DND-41 (cell line): ENCODE data around the gene INPP5A.

ENCODE experiments used
- ATAC-seq: fragments of 200-7000 bp; cut with Tn5 transposase; 3 replicates; pipeline ENCODE4 v1.9.1; 2021; ENCODE audit warnings: low read depth; ENCODE audit not compliant: insufficient read depth
- DNase-seq: peaks from one replicate; pipeline ENCODE4 v3.0.0-alpha.2; 2020
- H2AFZ ChIP-seq: 2 replicates; pipeline ENCODE4 v1.6.0; 2012; ENCODE audit warnings: low read depth, low read length
- H3K27ac ChIP-seq: 2 replicates; pipeline ENCODE4 v1.5.1; 2012; ENCODE audit warnings: low read length, inconsistent platforms
- H3K27me3 ChIP-seq: fragments of 200-600 bp; sonication (generic); 2 replicates; pipeline ENCODE4 v1.6.0; 2012; ENCODE audit warnings: low read length, mild to moderate bottlenecking, inconsistent platforms; ENCODE audit not compliant: insufficient read depth, poor library complexity
- H3K36me3 ChIP-seq: 2 replicates; pipeline ENCODE4 v1.5.1; 2012; ENCODE audit warnings: low read length, inconsistent platforms; ENCODE audit not compliant: insufficient read depth
- H3K4me1 ChIP-seq: 2 replicates; pipeline ENCODE4 v1.5.1; 2012; ENCODE audit warnings: mild to moderate bottlenecking, low read length; ENCODE audit not compliant: insufficient read depth
- H3K4me2 ChIP-seq: 2 replicates; pipeline ENCODE4 v1.6.0; 2012; ENCODE audit warnings: mild to moderate bottlenecking, moderate library complexity, low read length, inconsistent platforms; ENCODE audit not compliant: insufficient read depth
- H3K4me3 ChIP-seq, 2 experiments: fragments of 200-600 bp in 1 of 2; shearing (Covaris generic) in 1 of 2; 2 replicates each; pipeline ENCODE4 v1.5.1; 2012 to 2016; ENCODE audit warnings: inconsistent platforms in 2 of 2, low read length in 2 of 2, mild to moderate bottlenecking in 2 of 2, low read depth in 1 of 2, moderate library complexity in 1 of 2
- H3K79me2 ChIP-seq: 2 replicates; pipeline ENCODE4 v1.6.0; 2012; ENCODE audit warnings: low read length, inconsistent platforms; ENCODE audit not compliant: insufficient read depth
- H3K9ac ChIP-seq: 2 replicates; pipeline ENCODE4 v1.6.0; 2012; ENCODE audit warnings: low read depth, mild to moderate bottlenecking, inconsistent platforms, low read length, moderate library complexity
- H3K9me3 ChIP-seq: 2 replicates; pipeline ENCODE4 v1.5.1; 2012; ENCODE audit warnings: low read length, moderate library complexity, mild to moderate bottlenecking, inconsistent platforms; ENCODE audit not compliant: insufficient read depth, severe bottlenecking
- H4K20me1 ChIP-seq: 2 replicates; pipeline ENCODE4 v1.6.0; 2012; ENCODE audit warnings: low read length; ENCODE audit not compliant: insufficient read depth
- CTCF ChIP-seq: IDR thresholded peaks from 2 replicates; pipeline ENCODE4 v1.5.1; 2012; ENCODE audit warnings: borderline replicate concordance, low read length, moderate library complexity, mild to moderate bottlenecking; ENCODE audit not compliant: poor library complexity, severe bottlenecking; ENCODE audit errors: extremely low read depth
- EZH2 ChIP-seq: IDR thresholded peaks from 3 replicates; pipeline ENCODE4 v1.6.1; 2012; ENCODE audit warnings: borderline replicate concordance, low read depth, mild to moderate bottlenecking, moderate library complexity, low read length, inconsistent platforms; ENCODE audit not compliant: severe bottlenecking

INPP5A gene

GRCh38 chr10:132714096-132714985 lies 176.8 kb downstream of the INPP5A start:
- no peaks in the 10 kb centered on the region for H3K79me2 ChIP-seq
- no peaks in the 10 kb centered on the region for H3K9me3 ChIP-seq
- TF ChIP-seq CTCF: no peak
- TF ChIP-seq EZH2: no peak
- DNase-seq (no peak), ATAC-seq (no peak)
- H3K4me1 ChIP-seq: no peaks in the 10 kb centered on the region
- no peak overlapping the region for H3K27ac ChIP-seq
- no peak overlapping the region for H3K4me3 ChIP-seq
- H3K27me3 ChIP-seq: no peaks in the 10 kb centered on the region
- H4K20me1 ChIP-seq: peaks cover 12% of the 10 kb centered on the region; the same call in 1 of the 2 replicates
- H3K9ac ChIP-seq: no peak overlapping the region
- H2AFZ ChIP-seq: no peak overlapping the region
- no peak overlapping the region for H3K4me2 ChIP-seq
- H3K36me3 ChIP-seq: peaks cover 62% of the 10 kb centered on the region

- Histone ChIP-seq H3K27ac (no peak overlapping the region), H3K4me2 (no peak overlapping the region), H3K79me2 (no peaks in the 10 kb centered on the region), H4K20me1 (peaks cover 12% of the 10 kb centered on the region; the same call in 1 of the 2 replicates), H3K36me3 (peaks cover 54% of the 10 kb centered on the region), H2AFZ (no peak overlapping the region), H3K4me3 (no peak overlapping the region), H3K27me3 (no peaks in the 10 kb centered on the region), H3K9me3 (no peaks in the 10 kb centered on the region), H3K9ac (no peak overlapping the region), H3K4me1 (no peaks in the 10 kb centered on the region)
- TF ChIP-seq EZH2 (no peak), CTCF (no peak)
- no peak for DNase-seq
- ATAC-seq: no peak
Measured at GRCh38 chr10:132714986-132715775, 177.6 kb downstream of the INPP5A start.

- H3K9me3 ChIP-seq: no peaks in the 10 kb centered on the region
- ATAC-seq (no peak), DNase-seq (no peak)
Measured at GRCh38 chr10:132715776-132716680, 178.4 kb downstream of the INPP5A start.

More at GRCh38 chr10:132715776-132716680, 178.4 kb downstream of the INPP5A start:
- no peaks in the 10 kb centered on the region for H3K27me3 ChIP-seq
- H3K4me3 ChIP-seq: no peak overlapping the region
- no peak overlapping the region for H2AFZ ChIP-seq
- TF ChIP-seq CTCF: no peak
- no peak for TF ChIP-seq EZH2
- H3K4me1 ChIP-seq: no peaks in the 10 kb centered on the region
- H4K20me1 ChIP-seq: peaks cover 12% of the 10 kb centered on the region; the same call in 1 of the 2 replicates
- H3K79me2 ChIP-seq: no peaks in the 10 kb centered on the region
- no peak overlapping the region for H3K9ac ChIP-seq
- H3K4me2 ChIP-seq: no peak overlapping the region
- H3K27ac ChIP-seq: no peak overlapping the region
- peaks cover 45% of the 10 kb centered on the region for H3K36me3 ChIP-seq
